Hepatocyte (in vitro differentiated cells): ENCODE measurements around the gene LSM14A.
"Not testable (repeated sequence)": the region's sequence is repeated elsewhere in the genome, so short reads cannot be mapped to it uniquely, and the experiment has no call there.

Source experiments
- EZH2 ChIP-seq: fragments of 200-600 bp; sonication (generic); IDR thresholded peaks from 2 replicates; pipeline ENCODE4 v1.6.1; 2016; ENCODE audit warnings: antibody characterized with exemption, mild to moderate bottlenecking, borderline replicate concordance
- TF ChIP-seq, protein P1 (sequence below): fragments of 200-600 bp; sonication (generic); IDR thresholded peaks from 2 replicates; pipeline ENCODE4 v1.5.1; 2016; ENCODE audit warnings: antibody characterized with exemption, mild to moderate bottlenecking; ENCODE audit not compliant: poor library complexity

- not testable (repeated sequence) for TF ChIP-seq EZH2
- TF ChIP-seq, protein P1, sequence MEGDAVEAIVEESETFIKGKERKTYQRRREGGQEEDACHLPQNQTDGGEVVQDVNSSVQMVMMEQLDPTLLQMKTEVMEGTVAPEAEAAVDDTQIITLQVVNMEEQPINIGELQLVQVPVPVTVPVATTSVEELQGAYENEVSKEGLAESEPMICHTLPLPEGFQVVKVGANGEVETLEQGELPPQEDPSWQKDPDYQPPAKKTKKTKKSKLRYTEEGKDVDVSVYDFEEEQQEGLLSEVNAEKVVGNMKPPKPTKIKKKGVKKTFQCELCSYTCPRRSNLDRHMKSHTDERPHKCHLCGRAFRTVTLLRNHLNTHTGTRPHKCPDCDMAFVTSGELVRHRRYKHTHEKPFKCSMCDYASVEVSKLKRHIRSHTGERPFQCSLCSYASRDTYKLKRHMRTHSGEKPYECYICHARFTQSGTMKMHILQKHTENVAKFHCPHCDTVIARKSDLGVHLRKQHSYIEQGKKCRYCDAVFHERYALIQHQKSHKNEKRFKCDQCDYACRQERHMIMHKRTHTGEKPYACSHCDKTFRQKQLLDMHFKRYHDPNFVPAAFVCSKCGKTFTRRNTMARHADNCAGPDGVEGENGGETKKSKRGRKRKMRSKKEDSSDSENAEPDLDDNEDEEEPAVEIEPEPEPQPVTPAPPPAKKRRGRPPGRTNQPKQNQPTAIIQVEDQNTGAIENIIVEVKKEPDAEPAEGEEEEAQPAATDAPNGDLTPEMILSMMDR, result not testable (repeated sequence)
Measured at GRCh38 chr19:34169475-34170199, 2.7 kb upstream of the LSM14A start.
